Ishikawa (cell line): ENCODE measurements around the gene NTNG2.

ENCODE experiments used
- CEBPB ChIP-seq: IDR thresholded peaks from 2 replicates; pipeline ENCODE4 v1.6.1; 2012
- CREB1 ChIP-seq: IDR thresholded peaks from 2 replicates; pipeline ENCODE4 v1.6.1; 2012; ENCODE audit warnings: low read depth
- EGR1 ChIP-seq: IDR thresholded peaks from 2 replicates; pipeline ENCODE4 v1.6.1; 2012
- EP300 ChIP-seq: IDR thresholded peaks from 2 replicates; pipeline ENCODE4 v1.6.1; 2012; ENCODE audit warnings: borderline replicate concordance
- FOXM1 ChIP-seq: IDR thresholded peaks from 2 replicates; pipeline ENCODE4 v1.6.1; 2012; ENCODE audit warnings: low read depth, borderline replicate concordance
- MAX ChIP-seq: IDR thresholded peaks from 2 replicates; pipeline ENCODE4 v1.6.1; 2012
- NFIC ChIP-seq: IDR thresholded peaks from 2 replicates; pipeline ENCODE4 v1.6.1; 2012
- RAD21 ChIP-seq: IDR thresholded peaks from 2 replicates; pipeline ENCODE4 v1.6.1; 2012; ENCODE audit warnings: low read depth
- REST ChIP-seq: IDR thresholded peaks from 2 replicates; pipeline ENCODE4 v1.6.1; 2012; ENCODE audit warnings: low read depth, mild to moderate bottlenecking
- TAF1 ChIP-seq: IDR thresholded peaks from 2 replicates; pipeline ENCODE4 v1.6.1; 2012; ENCODE audit warnings: low read depth, mild to moderate bottlenecking
- TCF12 ChIP-seq: IDR thresholded peaks from 2 replicates; pipeline ENCODE4 v1.6.1; 2012; ENCODE audit warnings: low read depth
- TEAD4 ChIP-seq: IDR thresholded peaks from 2 replicates; pipeline ENCODE4 v1.6.1; 2012
- USF1 ChIP-seq: IDR thresholded peaks from 2 replicates; pipeline ENCODE4 v1.6.1; 2012
- YY1 ChIP-seq: IDR thresholded peaks from 2 replicates; pipeline ENCODE4 v1.6.1; 2012; ENCODE audit warnings: low read depth
- ZBTB7A ChIP-seq: IDR thresholded peaks from 2 replicates; pipeline ENCODE4 v1.6.1; 2012; ENCODE audit warnings: low read depth

NTNG2 gene

GRCh38 chr9:132192728-132193127 is 30.9 kb downstream of the NTNG2 start:
- no peak for TF ChIP-seq CEBPB
- no peak for TF ChIP-seq FOXM1
- TF ChIP-seq REST = no peak
- no peak for TF ChIP-seq USF1
- no peak for TF ChIP-seq MAX
- no peak for TF ChIP-seq CREB1
- no peak for TF ChIP-seq TEAD4
- no peak for TF ChIP-seq ZBTB7A
- TF ChIP-seq TAF1 = no peak
- TF ChIP-seq YY1 = no peak
- TF ChIP-seq TCF12 = no peak
- TF ChIP-seq EGR1 = no peak

GRCh38 chr9:132193227-132194124 is 31.6 kb downstream of the NTNG2 start:
- TF ChIP-seq CEBPB (no peak), NFIC (no peak), TCF12 (no peak), YY1 (no peak), REST (no peak), TEAD4 (no peak), USF1 (no peak), CREB1 (no peak), TAF1 (no peak)

GRCh38 chr9:132194508-132194907 is 32.6 kb downstream of the NTNG2 start:
- TF ChIP-seq EGR1 (no peak), TEAD4 (no peak), EP300 (no peak), REST (no peak), CEBPB (no peak), RAD21 (no peak), TAF1 (no peak), FOXM1 (no peak), ZBTB7A (no peak), NFIC (no peak), YY1 (no peak), MAX (no peak), USF1 (no peak), TCF12 (no peak), CREB1 (no peak)

- TF ChIP-seq FOXM1 (no peak), MAX (no peak), YY1 (no peak)
Measured at GRCh38 chr9:132197315-132197714, 35.5 kb downstream of the NTNG2 start.
